HG03571 (cell line): ENCODE data around the gene DNAH12.
"Not testable (repeated sequence)": the region's sequence is repeated elsewhere in the genome, so short reads cannot be mapped to it uniquely, and the experiment has no call there.

Source experiments
- ATAC-seq: cut with Tn5 transposase; IDR thresholded peaks from one replicate; pipeline ENCODE4 v1.9.1; 2021; ENCODE audit not compliant: unreplicated experiment

Gene DNAH12

GRCh38 chr3:57335283-57335938, 208.7 kb downstream of the DNAH12 start:
- no peak for ATAC-seq

- ATAC-seq, result no peak
These were observed 213.0 kb downstream of the DNAH12 start for GRCh38 chr3:57331078-57331610.

GRCh38 chr3:57326498-57326897, 217.6 kb downstream of the DNAH12 start:
- not testable (repeated sequence) for ATAC-seq

- ATAC-seq, result no peak
These were observed 229.9 kb downstream of the DNAH12 start for GRCh38 chr3:57314204-57314603.

- no peak for ATAC-seq
These were observed 234.3 kb downstream of the DNAH12 start for GRCh38 chr3:57309769-57310360.

- ATAC-seq, result not testable (repeated sequence)
These were observed 240.6 kb downstream of the DNAH12 start for GRCh38 chr3:57303520-57303919.

- ATAC-seq, result no peak
These were observed 246.1 kb downstream of the DNAH12 start for GRCh38 chr3:57298041-57298440.

- no peak for ATAC-seq
These were observed 251.1 kb downstream of the DNAH12 start for GRCh38 chr3:57292897-57293526.

- no peak for ATAC-seq
These were observed 251.8 kb downstream of the DNAH12 start, which contains the start of gene ASB14 for GRCh38 chr3:57292159-57292896. Gene ASB14 (minus strand): TSS chr3:57292685. CDS start chr3:57292033, 652 bp downstream.

GRCh38 chr3:57288403-57288802, 255.7 kb downstream of the DNAH12 start:
- ATAC-seq, result no peak

GRCh38 chr3:57287205-57287604, 256.9 kb downstream of the DNAH12 start:
- ATAC-seq, result no peak

- no peak for ATAC-seq
These were observed 260.8 kb downstream of the DNAH12 start for GRCh38 chr3:57283334-57283733.

- ATAC-seq, result no peak
These were observed 262.4 kb downstream of the DNAH12 start for GRCh38 chr3:57281715-57282114.

- no peak for ATAC-seq
These were observed 264.5 kb downstream of the DNAH12 start for GRCh38 chr3:57279685-57280084.

GRCh38 chr3:57278237-57278636, 265.9 kb downstream of the DNAH12 start:
- no peak for ATAC-seq

- ATAC-seq, result no peak
These were observed 268.8 kb downstream of the DNAH12 start for GRCh38 chr3:57275393-57275792.

- no peak for ATAC-seq
These were observed 269.3 kb downstream of the DNAH12 start for GRCh38 chr3:57274845-57275244.

- ATAC-seq, result no peak
These were observed 275.7 kb downstream of the DNAH12 start for GRCh38 chr3:57268416-57268815.

GRCh38 chr3:57261929-57262328, 282.2 kb downstream of the DNAH12 start:
- no peak for ATAC-seq

- ATAC-seq, result no peak
These were observed 283.0 kb downstream of the DNAH12 start for GRCh38 chr3:57261119-57261518.

- ATAC-seq, result no peak
These were observed 286.5 kb downstream of the DNAH12 start for GRCh38 chr3:57257678-57258077.
